Measurements from ENCODE around the gene ALK.

ALK gene

DNA sequence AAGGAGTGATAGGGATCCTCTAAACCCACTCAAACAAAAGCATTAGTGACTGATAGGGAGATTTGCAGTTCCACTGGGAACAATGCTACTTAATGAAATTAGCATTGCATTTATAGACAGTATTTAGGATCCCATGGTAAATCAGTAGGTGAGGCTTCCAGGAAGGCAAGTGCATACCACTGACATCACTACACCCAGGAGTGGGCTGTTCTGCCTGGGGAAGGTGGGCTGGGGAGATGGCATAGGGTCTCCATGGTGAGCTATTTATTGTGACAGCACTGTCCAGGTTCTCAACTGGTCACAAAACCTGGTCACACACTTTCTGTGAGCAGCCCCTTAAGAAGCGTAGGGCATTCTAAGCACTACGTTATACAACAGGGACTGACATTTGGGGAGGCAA is 262.2 kb downstream of the ALK start:
- TF ChIP-seq, protein P1, sequence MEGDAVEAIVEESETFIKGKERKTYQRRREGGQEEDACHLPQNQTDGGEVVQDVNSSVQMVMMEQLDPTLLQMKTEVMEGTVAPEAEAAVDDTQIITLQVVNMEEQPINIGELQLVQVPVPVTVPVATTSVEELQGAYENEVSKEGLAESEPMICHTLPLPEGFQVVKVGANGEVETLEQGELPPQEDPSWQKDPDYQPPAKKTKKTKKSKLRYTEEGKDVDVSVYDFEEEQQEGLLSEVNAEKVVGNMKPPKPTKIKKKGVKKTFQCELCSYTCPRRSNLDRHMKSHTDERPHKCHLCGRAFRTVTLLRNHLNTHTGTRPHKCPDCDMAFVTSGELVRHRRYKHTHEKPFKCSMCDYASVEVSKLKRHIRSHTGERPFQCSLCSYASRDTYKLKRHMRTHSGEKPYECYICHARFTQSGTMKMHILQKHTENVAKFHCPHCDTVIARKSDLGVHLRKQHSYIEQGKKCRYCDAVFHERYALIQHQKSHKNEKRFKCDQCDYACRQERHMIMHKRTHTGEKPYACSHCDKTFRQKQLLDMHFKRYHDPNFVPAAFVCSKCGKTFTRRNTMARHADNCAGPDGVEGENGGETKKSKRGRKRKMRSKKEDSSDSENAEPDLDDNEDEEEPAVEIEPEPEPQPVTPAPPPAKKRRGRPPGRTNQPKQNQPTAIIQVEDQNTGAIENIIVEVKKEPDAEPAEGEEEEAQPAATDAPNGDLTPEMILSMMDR (IDR thresholded peaks at IDR 0.05; ENCODE audit: control extremely low read depth, extremely low read depth, low read depth, missing control alignments): no peak
- DNase-seq (ENCODE audit: extremely low spot score): no peak
- CTCF ChIA-PET: no interaction called here
- POLR2A ChIA-PET: no interaction called here

DNA sequence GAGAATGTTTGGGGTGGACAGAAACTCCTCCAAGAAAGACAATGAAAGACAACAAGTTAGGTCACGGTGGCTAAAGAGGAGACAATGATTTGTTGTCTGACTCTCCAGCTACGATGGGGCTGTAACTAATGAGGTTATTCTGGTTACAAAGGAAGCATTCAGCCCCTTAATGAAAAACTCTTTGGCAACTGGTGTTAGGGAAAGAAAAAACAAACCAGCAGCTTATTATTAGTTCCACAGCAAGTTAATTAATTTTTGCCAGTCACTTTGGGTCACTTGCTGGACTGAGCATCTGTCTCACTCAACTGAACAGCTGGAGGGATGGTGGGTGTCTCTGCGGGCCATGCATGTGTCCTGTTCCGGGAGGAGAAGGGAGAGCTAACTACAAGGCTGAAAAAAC is 263.7 kb downstream of the ALK start:
- DNase-seq (ENCODE audit: extremely low spot score): no peak
- POLR2A ChIA-PET: no interaction called here
- CTCF ChIA-PET: no interaction called here
- TF ChIP-seq, protein P1 (IDR thresholded peaks at IDR 0.05; ENCODE audit: control extremely low read depth, extremely low read depth, low read depth, missing control alignments): no peak

DNA sequence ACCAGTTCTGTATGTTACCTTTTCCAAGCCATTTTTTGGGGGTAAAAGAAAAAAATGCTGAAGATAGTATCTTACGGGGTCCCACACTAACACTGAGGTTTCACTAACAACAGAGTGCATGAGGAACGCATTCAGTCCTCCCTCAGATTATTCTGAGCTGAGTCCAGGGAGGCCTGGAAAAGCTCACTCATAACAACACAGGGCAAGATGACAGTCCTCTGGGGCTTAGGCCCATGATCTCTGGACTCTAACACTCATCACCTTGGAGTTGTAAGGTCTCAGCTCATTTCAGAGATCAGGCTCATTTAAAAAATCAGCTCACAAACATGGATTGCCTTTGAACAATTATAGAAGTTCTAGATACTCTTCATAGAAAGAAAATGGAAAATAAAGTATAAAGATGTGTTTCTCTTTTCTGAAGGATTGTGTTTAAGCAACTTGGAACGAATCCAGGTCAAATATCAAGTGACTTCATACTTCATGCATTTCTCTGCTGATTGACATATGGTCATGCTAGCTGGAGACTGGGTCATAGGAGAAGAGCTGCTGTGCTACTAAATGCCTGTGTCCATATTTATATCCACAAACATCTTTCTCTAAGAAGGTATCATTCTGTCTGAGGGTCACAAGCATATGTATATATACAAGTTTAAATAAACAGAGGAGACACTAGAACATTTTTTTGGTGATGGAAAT is 265.8 kb downstream of the ALK start:
- POLR2A ChIA-PET: no interaction called here
- DNase-seq (ENCODE audit: extremely low spot score): no peak
- TF ChIP-seq, protein P1 (IDR thresholded peaks at IDR 0.05; ENCODE audit: control extremely low read depth, extremely low read depth, low read depth, missing control alignments): no peak
- CTCF ChIA-PET: interaction anchor here (0.9 kb wide), 1 partner anchor 11 kb away, joined by 3 read pairs; no protein-coding TSS in a partner anchor

DNA sequence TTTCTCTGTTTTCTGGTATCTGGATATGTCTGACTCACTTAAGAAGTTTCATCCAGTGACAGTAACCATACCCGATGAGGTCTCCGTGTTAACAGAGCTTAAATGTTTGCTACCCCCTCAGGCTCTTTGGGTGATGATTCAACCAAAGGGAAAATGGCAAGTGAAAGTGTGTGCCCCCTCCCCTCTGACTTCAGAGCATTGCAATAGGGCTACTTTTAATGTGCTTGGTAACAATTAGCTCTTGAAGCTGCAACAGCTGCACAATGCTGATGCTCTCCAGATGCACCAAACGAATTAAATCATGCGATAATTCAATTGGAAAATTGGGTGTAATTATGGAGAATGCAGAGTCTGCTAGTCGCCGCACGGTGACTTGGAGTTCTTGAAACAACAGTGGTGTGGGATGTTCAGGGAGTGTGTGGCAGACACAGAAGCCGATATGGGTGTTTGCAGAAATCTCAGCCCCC is 270.7 kb downstream of the ALK start:
- CTCF ChIA-PET: interaction anchor here (0.8 kb wide), 1 partner anchor 69 kb away, joined by 3 read pairs; no protein-coding TSS in a partner anchor
- POLR2A ChIA-PET: no interaction called here
- TF ChIP-seq, protein P1 (IDR thresholded peaks at IDR 0.05; ENCODE audit: control extremely low read depth, extremely low read depth, low read depth, missing control alignments): no peak
- DNase-seq (ENCODE audit: extremely low spot score): no peak

DNA sequence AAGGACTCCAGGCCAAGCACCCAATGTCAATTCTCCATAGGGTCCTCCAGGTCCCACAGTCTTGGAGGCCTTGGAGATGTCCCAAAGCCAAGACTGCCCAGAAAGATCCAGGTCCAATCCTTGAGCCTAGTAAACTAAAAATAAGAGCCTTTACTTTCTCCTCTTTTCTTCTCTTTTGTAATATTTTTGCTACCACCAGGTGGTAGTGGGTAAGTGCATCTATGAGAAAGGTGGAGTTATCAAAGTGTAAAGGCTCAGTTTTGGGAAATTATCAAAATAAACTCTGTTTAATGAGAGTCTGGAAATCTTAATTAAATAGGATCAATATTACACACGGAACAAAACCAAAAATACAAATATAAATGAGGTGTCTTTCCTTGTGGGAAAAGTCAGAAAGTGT is 276.4 kb downstream of the ALK start:
- no peak for DNase-seq (ENCODE audit: extremely low spot score)
- CTCF ChIA-PET: no interaction called here
- POLR2A ChIA-PET: no interaction called here
- TF ChIP-seq, protein P1 (IDR thresholded peaks at IDR 0.05; ENCODE audit: control extremely low read depth, extremely low read depth, low read depth, missing control alignments): no peak

DNA sequence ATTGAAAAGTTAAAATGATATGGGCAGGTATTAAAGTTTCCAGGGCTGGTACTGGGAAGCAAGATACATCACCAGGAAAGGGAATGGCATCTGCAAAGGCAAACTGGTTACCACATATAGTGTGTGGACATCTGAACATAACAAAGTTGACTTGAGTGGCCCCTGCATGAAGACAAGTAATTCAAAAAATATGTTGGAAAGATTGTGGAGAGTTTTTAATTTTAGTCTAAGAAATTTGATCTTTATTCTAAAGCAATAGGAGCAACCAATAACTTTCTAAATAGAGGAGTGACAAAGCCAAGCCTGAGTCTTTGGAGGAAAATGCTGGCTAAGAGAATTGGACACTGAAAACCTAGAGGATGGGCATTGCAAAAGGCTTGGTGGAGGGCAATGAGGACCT is 278.2 kb downstream of the ALK start:
- ChIA-PET CTCF (interaction anchor here (1.8 kb wide), 1 partner anchor 10 kb away, joined by 4 read pairs; no protein-coding TSS in a partner anchor), POLR2A (no interaction called here)
- TF ChIP-seq, protein P1 (IDR thresholded peaks at IDR 0.05; ENCODE audit: control extremely low read depth, extremely low read depth, low read depth, missing control alignments): no peak
- no peak for DNase-seq (ENCODE audit: extremely low spot score)

Measured in GM10248 (cell line).